Mesothelial cell of epicardium (in vitro differentiated cells): ENCODE measurements around the gene TTLL8. TPM values are rescaled to one million over a fixed set of nuclear protein-coding genes. Genes with fewer than 3 reads are reported as not detected.

ENCODE experiments used
- DNase-seq, 2 experiments: peaks; one replicate each; pipeline ENCODE4 v3.0.0; 2021; ENCODE audit warnings: low spot score in 2 of 2; ENCODE audit not compliant: unreplicated experiment in 2 of 2
- H3K27ac Mint-ChIP-seq: 2 replicates; pipeline ENCODE4 v1.8.0; 2021; ENCODE audit warnings: mixed read lengths
- H3K27me3 Mint-ChIP-seq: 2 replicates; pipeline ENCODE4 v1.8.0; 2021; ENCODE audit warnings: low read depth, mixed read lengths
- H3K36me3 Mint-ChIP-seq: 2 replicates; pipeline ENCODE4 v1.8.0; 2021; ENCODE audit warnings: mixed read lengths
- H3K4me1 Mint-ChIP-seq: 2 replicates; pipeline ENCODE4 v1.8.0; 2021; ENCODE audit warnings: mixed read lengths
- H3K4me3 Mint-ChIP-seq: 2 replicates; pipeline ENCODE4 v1.8.0; 2021; ENCODE audit warnings: mild to moderate bottlenecking, moderate library complexity, mixed read lengths
- H3K9me3 Mint-ChIP-seq: 2 replicates; pipeline ENCODE4 v1.8.0; 2021; ENCODE audit warnings: mixed read lengths
- CTCF ChIP-seq: fragments of 200-600 bp; sonication (generic); IDR thresholded peaks from one replicate; pipeline ENCODE4 v1.5.0; 2021; ENCODE audit warnings: antibody characterized with exemption; ENCODE audit not compliant: unreplicated experiment
- total RNA-seq: library from RNA; stranded (reverse); gene quantifications from 3 replicates; pipeline ENCODE4 v1.2.1, GENCODE V29; 2021

TTLL8 gene
- total RNA-seq, 1 donor from 2014 or later = 0.13 TPM

GRCh38 chr22:50051930-50052329 lies 6.2 kb downstream of the TTLL8 start:
- TF ChIP-seq CTCF = no peak
- Mint-ChIP-seq H3K27me3 (peaks cover 6% of the 10 kb centered on the region), H3K4me1 (peaks cover 9% of the 10 kb centered on the region)

GRCh38 chr22:50049299-50050195 lies 8.6 kb downstream of the TTLL8 start:
- Mint-ChIP-seq H3K27ac (no peak overlapping the region), H3K9me3 (peaks cover 16% of the 10 kb centered on the region)
- TF ChIP-seq CTCF = no peak

More at GRCh38 chr22:50051930-50052329, 6.2 kb downstream of the TTLL8 start:
- Mint-ChIP-seq H3K27ac (no peak overlapping the region), H3K4me3 (no peak overlapping the region), H3K9me3 (peaks cover 16% of the 10 kb centered on the region), H3K36me3 (no peaks in the 10 kb centered on the region)
- DNase-seq = no peak

GRCh38 chr22:50048836-50049235 lies 9.3 kb downstream of the TTLL8 start:
- Mint-ChIP-seq H3K9me3 (peaks cover 11% of the 10 kb centered on the region), H3K36me3 (no peaks in the 10 kb centered on the region), H3K27ac (no peak overlapping the region), H3K4me1 (peaks cover 9% of the 10 kb centered on the region), H3K27me3 (peaks cover 4% of the 10 kb centered on the region), H3K4me3 (no peak overlapping the region)
- no peak for DNase-seq
- TF ChIP-seq CTCF = no peak

More at GRCh38 chr22:50049299-50050195, 8.6 kb downstream of the TTLL8 start:
- Mint-ChIP-seq H3K27me3 (peaks cover 4% of the 10 kb centered on the region), H3K4me3 (no peak overlapping the region), H3K36me3 (no peaks in the 10 kb centered on the region), H3K4me1 (peaks cover 9% of the 10 kb centered on the region)
- no peak for DNase-seq

- TF ChIP-seq CTCF = no peak
- Mint-ChIP-seq H3K27ac (no peak overlapping the region), H3K27me3 (peaks cover 4% of the 10 kb centered on the region), H3K4me3 (no peak overlapping the region), H3K9me3 (peaks cover 11% of the 10 kb centered on the region), H3K36me3 (no peaks in the 10 kb centered on the region), H3K4me1 (peaks cover 9% of the 10 kb centered on the region)
- DNase-seq = no peak
Observed at GRCh38 chr22:50048061-50048765, 9.9 kb downstream of the TTLL8 start.

- peaks cover 16% of the 10 kb centered on the region for H3K9me3 Mint-ChIP-seq
- H3K27ac Mint-ChIP-seq = no peak overlapping the region
- H3K36me3 Mint-ChIP-seq = no peaks in the 10 kb centered on the region
- TF ChIP-seq CTCF = no peak
- H3K4me3 Mint-ChIP-seq = no peak overlapping the region
- H3K4me1 Mint-ChIP-seq = peaks cover 9% of the 10 kb centered on the region
- H3K27me3 Mint-ChIP-seq = peaks cover 4% of the 10 kb centered on the region
- DNase-seq = no peak
Observed at GRCh38 chr22:50047346-50047745, 10.8 kb downstream of the TTLL8 start.
